ENCODE results near the gene DHX36. TPM values are rescaled to one million over a fixed set of nuclear protein-coding genes. Genes with fewer than 3 reads are reported as not detected.

DHX36 gene
- total RNA-seq, 1 donor from 2014 or later: 16.8 TPM

- Histone ChIP-seq H3K4me1 (peaks cover 4 to 24% of the 10 kb centered on the region in 2 donors), H3K27ac (no peak overlapping the region), H3K9me3 (no peaks in the 10 kb centered on the region), H3K4me3 (no peak overlapping the region), H3K36me3 (peaks cover 7 to 20% of the 10 kb centered on the region in 2 donors), H3K27me3 (no peaks in the 10 kb centered on the region)
- no peak for DNase-seq (ENCODE audit: low spot score in 2 of 2)
- TF ChIP-seq CTCF (IDR thresholded peaks at IDR 0.05): no peak
- intact Hi-C loops (cut with DNase I): loop anchor here (5.0 to 10.0 kb wide), 2 partner anchors 58 to 1195 kb away; no protein-coding TSS in a partner anchor
These were observed 84.1 kb downstream of the DHX36 start for GRCh38 chr3:154240235-154240634.

GRCh38 chr3:154236331-154236730, 88.0 kb downstream of the DHX36 start:
- no peak for TF ChIP-seq CTCF (IDR thresholded peaks at IDR 0.05)
- H3K27me3 ChIP-seq: no peaks in the 10 kb centered on the region
- no peak overlapping the region for H3K27ac ChIP-seq
- H3K4me1 ChIP-seq: no peaks in the 10 kb centered on the region
- peaks cover 7 to 26% of the 10 kb centered on the region in 2 donors for H3K36me3 ChIP-seq
- no peaks in the 10 kb centered on the region for H3K9me3 ChIP-seq
- intact Hi-C loops (cut with DNase I): no loop called here
- DNase-seq (ENCODE audit: low spot score in 2 of 2): no peak
- no peak overlapping the region for H3K4me3 ChIP-seq

- Histone ChIP-seq H3K4me1 (no peaks in the 10 kb centered on the region), H3K4me3 (no peak overlapping the region), H3K27ac (no peak overlapping the region), H3K9me3 (no peaks in the 10 kb centered on the region), H3K27me3 (no peaks in the 10 kb centered on the region), H3K36me3 (peaks cover 0 to 23% of the 10 kb centered on the region in 2 donors)
- intact Hi-C loops (cut with DNase I): no loop called here
- TF ChIP-seq CTCF (IDR thresholded peaks at IDR 0.05): no peak
- no peak for DNase-seq (ENCODE audit: low spot score in 2 of 2)
These were observed 89.0 kb downstream of the DHX36 start for GRCh38 chr3:154235330-154235729.

GRCh38 chr3:154229217-154229590, 95.1 kb downstream of the DHX36 start:
- TF ChIP-seq CTCF (IDR thresholded peaks at IDR 0.05): no peak
- Histone ChIP-seq H3K27me3 (no peaks in the 10 kb centered on the region), H3K4me3 (no peak overlapping the region), H3K4me1 (no peaks in the 10 kb centered on the region), H3K9me3 (no peaks in the 10 kb centered on the region), H3K36me3 (peaks cover 0 to 34% of the 10 kb centered on the region in 2 donors), H3K27ac (no peak overlapping the region)
- no peak for DNase-seq (ENCODE audit: low spot score in 2 of 2)
- intact Hi-C loops (cut with DNase I): no loop called here

GRCh38 chr3:154228561-154229216, 95.6 kb downstream of the DHX36 start:
- Histone ChIP-seq H3K4me1 (no peaks in the 10 kb centered on the region), H3K27me3 (no peaks in the 10 kb centered on the region), H3K4me3 (no peak overlapping the region), H3K9me3 (no peaks in the 10 kb centered on the region), H3K27ac (no peak overlapping the region), H3K36me3 (peaks cover 0 to 31% of the 10 kb centered on the region in 2 donors)
- DNase-seq (ENCODE audit: low spot score in 2 of 2): no peak
- intact Hi-C loops (cut with DNase I): no loop called here
- TF ChIP-seq CTCF (IDR thresholded peaks at IDR 0.05): no peak
